Smooth muscle cell of the brain vasculature (primary cell): ENCODE data around the gene REEP3.
"Not testable (repeated sequence)": the region's sequence is repeated elsewhere in the genome, so short reads cannot be mapped to it uniquely, and the experiment has no call there.

Experiments
- DNase-seq: peaks from one replicate; pipeline ENCODE4 v3.0.0-alpha.2; 2012; ENCODE audit warnings: low read depth, low spot score

Gene REEP3

GRCh38 chr10:63520500-63521415 lies at the start of gene REEP3:
Gene REEP3 (plus strand): TSS chr10:63521401. CDS start chr10:63521546, 145 bp downstream.
- DNase-seq = no peak

- DNase-seq = no peak
These were observed 46.7 kb upstream of the REEP3 start for GRCh38 chr10:63474488-63474887.

GRCh38 chr10:63477927-63478326 lies 43.3 kb upstream of the REEP3 start:
- no peak for DNase-seq

- no peak for DNase-seq
These were observed 42.6 kb upstream of the REEP3 start for GRCh38 chr10:63478564-63478963.

GRCh38 chr10:63480237-63480636 lies 41.0 kb upstream of the REEP3 start:
- DNase-seq = no peak

- DNase-seq = no peak
These were observed 39.3 kb upstream of the REEP3 start for GRCh38 chr10:63481815-63482421.

GRCh38 chr10:63483983-63484382 lies 37.2 kb upstream of the REEP3 start:
- no peak for DNase-seq

GRCh38 chr10:63487990-63488389 lies 33.2 kb upstream of the REEP3 start:
- no peak for DNase-seq

- DNase-seq = no peak
These were observed 31.4 kb upstream of the REEP3 start for GRCh38 chr10:63489838-63490237.

GRCh38 chr10:63491588-63492316 lies 29.4 kb upstream of the REEP3 start:
- DNase-seq = peak; percentile 75

GRCh38 chr10:63492317-63492690 lies 28.9 kb upstream of the REEP3 start:
- DNase-seq = not testable (repeated sequence)

- DNase-seq = no peak
These were observed 28.2 kb upstream of the REEP3 start for GRCh38 chr10:63493004-63493403.

GRCh38 chr10:63494951-63495350 lies 26.2 kb upstream of the REEP3 start:
- DNase-seq = no peak

- no peak for DNase-seq
These were observed 24.6 kb upstream of the REEP3 start for GRCh38 chr10:63496561-63496960.

GRCh38 chr10:63497321-63497720 lies 23.9 kb upstream of the REEP3 start:
- no peak for DNase-seq

- no peak for DNase-seq
These were observed 22.5 kb upstream of the REEP3 start for GRCh38 chr10:63498665-63499064.

GRCh38 chr10:63500551-63500950 lies 20.6 kb upstream of the REEP3 start:
- not testable (repeated sequence) for DNase-seq

GRCh38 chr10:63501954-63502353 lies 19.2 kb upstream of the REEP3 start:
- DNase-seq = no peak

GRCh38 chr10:63502832-63503231 lies 18.4 kb upstream of the REEP3 start:
- DNase-seq = no peak

- DNase-seq = no peak
These were observed 17.8 kb upstream of the REEP3 start for GRCh38 chr10:63503395-63503794.

GRCh38 chr10:63504145-63504881 lies 16.9 kb upstream of the REEP3 start:
- DNase-seq = no peak

GRCh38 chr10:63505562-63505961 lies 15.6 kb upstream of the REEP3 start:
- no peak for DNase-seq
